H9 (cell line): Measurements from ENCODE around the gene SEC22A. TPM values are rescaled to one million over a fixed set of nuclear protein-coding genes. Genes with fewer than 3 reads are reported as not detected.

Experiments used
- DNase-seq: peaks from one replicate; pipeline ENCODE4 v3.0.0-alpha.2; 2017
- H2AFZ ChIP-seq: one replicate; pipeline ENCODE4 v1.6.1; 2013; ENCODE audit warnings: mild to moderate bottlenecking, low read length, control low read depth, moderate library complexity
- H2AK5ac ChIP-seq: 2 replicates; pipeline ENCODE4 v1.6.1; 2013; ENCODE audit warnings: low read length, control low read depth, mixed read lengths; ENCODE audit not compliant: insufficient read length
- H2BK120ac ChIP-seq: one replicate; pipeline ENCODE4 v1.6.1; 2013; ENCODE audit warnings: low read depth, mild to moderate bottlenecking, low read length, control low read depth, inconsistent platforms; ENCODE audit not compliant: poor library complexity, severe bottlenecking
- H2BK12ac ChIP-seq: 2 replicates; pipeline ENCODE4 v1.6.1; 2013; ENCODE audit warnings: low read length, control low read depth, mixed read lengths, low read depth; ENCODE audit not compliant: insufficient read length
- H2BK15ac ChIP-seq: 2 replicates; pipeline ENCODE4 v1.6.1; 2013; ENCODE audit warnings: low read depth, low read length, control low read depth
- H2BK20ac ChIP-seq: one replicate; pipeline ENCODE4 v1.6.1; 2013; ENCODE audit warnings: low read depth, mild to moderate bottlenecking, low read length, control low read depth, inconsistent platforms; ENCODE audit not compliant: poor library complexity, severe bottlenecking
- H2BK5ac ChIP-seq: 2 replicates; pipeline ENCODE4 v1.6.1; 2013; ENCODE audit warnings: low read length, control low read depth, mixed read lengths; ENCODE audit not compliant: insufficient read length
- H3K14ac ChIP-seq: 2 replicates; pipeline ENCODE4 v1.6.1; 2013; ENCODE audit warnings: low read length, control low read depth; ENCODE audit not compliant: insufficient read depth
- H3K18ac ChIP-seq: 2 replicates; pipeline ENCODE4 v1.6.1; 2013; ENCODE audit warnings: low read depth, mild to moderate bottlenecking, mixed read lengths, low read length, control low read depth; ENCODE audit not compliant: insufficient read length
- H3K23ac ChIP-seq: 2 replicates; pipeline ENCODE4 v1.6.1; 2013; ENCODE audit warnings: low read length, control low read depth, mixed read lengths, low read depth; ENCODE audit not compliant: insufficient read length
- H3K23me2 ChIP-seq: 2 replicates; pipeline ENCODE4 v1.6.1; 2013; ENCODE audit warnings: low read depth, mild to moderate bottlenecking, mixed read lengths, low read length, control low read depth; ENCODE audit not compliant: insufficient read length, poor library complexity, severe bottlenecking
- H3K27ac ChIP-seq: 2 replicates; pipeline ENCODE4 v1.5.1; 2013; ENCODE audit warnings: low read length, control low read depth, mixed read lengths, low read depth; ENCODE audit not compliant: insufficient read length
- H3K27me3 ChIP-seq: 2 replicates; pipeline ENCODE4 v1.6.1; 2013; ENCODE audit warnings: low read length, control low read depth, inconsistent platforms; ENCODE audit not compliant: insufficient read depth
- H3K4ac ChIP-seq: 2 replicates; pipeline ENCODE4 v1.6.1; 2013; ENCODE audit warnings: low read depth, mild to moderate bottlenecking, control low read depth, inconsistent platforms, low read length, moderate library complexity
- H3K4me1 ChIP-seq: 2 replicates; pipeline ENCODE4 v1.6.1; 2013; ENCODE audit warnings: low read length, control low read depth, inconsistent platforms; ENCODE audit not compliant: insufficient read depth
- H3K4me2 ChIP-seq: 2 replicates; pipeline ENCODE4 v1.6.1; 2013; ENCODE audit warnings: low read length, control low read depth, mixed read lengths; ENCODE audit not compliant: insufficient read length, insufficient read depth
- H3K56ac ChIP-seq: 2 replicates; pipeline ENCODE4 v1.6.1; 2013; ENCODE audit warnings: low read depth, mild to moderate bottlenecking, mixed read lengths, low read length, control low read depth; ENCODE audit not compliant: insufficient read length
- H3K79me1 ChIP-seq: 2 replicates; pipeline ENCODE4 v1.6.1; 2013; ENCODE audit warnings: low read depth, mild to moderate bottlenecking, moderate library complexity, low read length, control low read depth, inconsistent platforms; ENCODE audit not compliant: insufficient read depth, poor library complexity, severe bottlenecking
- H3K79me2 ChIP-seq: 2 replicates; pipeline ENCODE4 v1.6.1; 2013; ENCODE audit warnings: low read length, control low read depth, inconsistent platforms; ENCODE audit not compliant: insufficient read depth
- H3K9ac ChIP-seq: 2 replicates; pipeline ENCODE4 v1.6.1; 2013; ENCODE audit warnings: low read length, control low read depth, mixed read lengths; ENCODE audit not compliant: insufficient read length; ENCODE audit errors: extremely low read depth
- H3K9me3 ChIP-seq: one replicate; pipeline ENCODE4 v1.6.1; 2013; ENCODE audit warnings: low read depth, low read length, inconsistent platforms; ENCODE audit not compliant: control insufficient read depth
- H3T11ph ChIP-seq: one replicate; pipeline ENCODE4 v1.6.1; 2013; ENCODE audit warnings: mild to moderate bottlenecking, low read length, control low read depth, inconsistent platforms
- H4K20me1 ChIP-seq: one replicate; pipeline ENCODE4 v1.6.1; 2013; ENCODE audit not compliant: control insufficient read depth, insufficient read length, insufficient read depth
- H4K5ac ChIP-seq: 2 replicates; pipeline ENCODE4 v1.6.1; 2013; ENCODE audit warnings: low read depth, mild to moderate bottlenecking, mixed read lengths, low read length, control low read depth; ENCODE audit not compliant: insufficient read length
- H4K8ac ChIP-seq: replicated peaks from 2 replicates; pipeline ENCODE4 v1.6.1; 2013; ENCODE audit warnings: low read length, control low read depth, mixed read lengths, low read depth; ENCODE audit not compliant: insufficient read length
- H4K91ac ChIP-seq: 2 replicates; pipeline ENCODE4 v1.6.1; 2013; ENCODE audit warnings: low read depth, mild to moderate bottlenecking, moderate library complexity, mixed read lengths, low read length, control low read depth; ENCODE audit not compliant: insufficient read length
- H3K27ac Mint-ChIP-seq, 3 experiments: 2 replicates in 2 of 3; 3 replicates in 1 of 3; pipeline ENCODE4 v1.8.0; 2020 to 2021; ENCODE audit warnings: mixed read lengths in 3 of 3, mild to moderate bottlenecking in 1 of 3, moderate library complexity in 1 of 3
- H3K27me3 Mint-ChIP-seq: 2 replicates; pipeline ENCODE4 v1.8.0; 2021; ENCODE audit warnings: low read depth, mild to moderate bottlenecking, moderate library complexity, mixed read lengths
- H3K36me3 Mint-ChIP-seq, 3 experiments: 2 replicates in 2 of 3; 3 replicates in 1 of 3; pipeline ENCODE4 v1.8.0; 2020 to 2021; ENCODE audit warnings: low read depth in 3 of 3, mixed read lengths in 3 of 3; ENCODE audit not compliant: insufficient read depth in 1 of 3
- H3K4me1 Mint-ChIP-seq, 2 experiments: 2 replicates each; pipeline ENCODE4 v1.8.0; 2020; ENCODE audit warnings: mixed read lengths in 2 of 2
- H3K4me3 Mint-ChIP-seq, 2 experiments: 2 replicates in 1 of 2; 3 replicates in 1 of 2; pipeline ENCODE4 v1.8.0; 2020 to 2021; ENCODE audit warnings: mild to moderate bottlenecking in 2 of 2, mixed read lengths in 2 of 2, moderate library complexity in 1 of 2
- H3K9me3 Mint-ChIP-seq, 2 experiments: 2 replicates in 1 of 2; 3 replicates in 1 of 2; pipeline ENCODE4 v1.8.0; 2020; ENCODE audit warnings: mild to moderate bottlenecking in 2 of 2, mixed read lengths in 2 of 2, moderate library complexity in 1 of 2
- CTCF ChIP-seq: fragments of 200-600 bp; sonication (generic); conservative IDR thresholded peaks from 3 replicates; pipeline ENCODE4 v1.8.0; 2021; ENCODE audit warnings: antibody characterized with exemption, mild to moderate bottlenecking
- WGBS: extraction: QIAGEN DNeasy Blood & Tissue Kit; methylation state at CpG from one replicate; pipeline ENCODE4 v1.1.7; 2013; ENCODE audit warnings: missing lambda C conversion rate, low lambda C conversion rate, mixed read lengths; ENCODE audit not compliant: insufficient read length; ENCODE audit errors: extremely low coverage; 5-methylcytosine and 5-hydroxymethylcytosine counted together
- total RNA-seq: library from RNA; stranded (reverse); gene quantifications from 2 replicates; pipeline ENCODE4 v1.2.1, GENCODE V29; 2021

The SEC22A gene
- total RNA-seq, 1 experiment from 2014 or later = 9.9 TPM

- H3K27ac ChIP-seq = no peak overlapping the region
- H4K5ac ChIP-seq = no peak overlapping the region
- H3K27me3 ChIP-seq = no peaks in the 10 kb centered on the region
- Mint-ChIP-seq H3K27ac (peak overlapping the region in 1 of 3 experiments; percentile 33; a peak in 1 of 7 replicates), H3K4me1 (peaks cover 0 to 5% of the 10 kb centered on the region in 2 experiments; a peak in 1 of 4 replicates), H3K9me3 (no peaks in the 10 kb centered on the region; a peak in 1 of 5 replicates), H3K4me3 (no peak overlapping the region), H3K36me3 (peaks cover 27 to 37% (median 28%) of the 10 kb centered on the region in 3 experiments), H3K27me3 (no peaks in the 10 kb centered on the region)
- no peak overlapping the region for H2BK20ac ChIP-seq
- no peak overlapping the region for H3K4ac ChIP-seq
- H3K4me1 ChIP-seq = no peaks in the 10 kb centered on the region
- H3K23ac ChIP-seq = no peak overlapping the region
- H3K9ac ChIP-seq = no peak overlapping the region
- H3K14ac ChIP-seq = no peak overlapping the region
- H2AFZ ChIP-seq = no peak overlapping the region
- no peaks in the 10 kb centered on the region for H3K23me2 ChIP-seq
- H3T11ph ChIP-seq = no peak overlapping the region
- H2BK5ac ChIP-seq = no peak overlapping the region
- no peak overlapping the region for H2AK5ac ChIP-seq
- H3K79me2 ChIP-seq = no peaks in the 10 kb centered on the region
- H4K8ac ChIP-seq = no peak overlapping the region
- no peak overlapping the region for H3K56ac ChIP-seq
- H2BK120ac ChIP-seq = no peak overlapping the region
- no CpG with 5 or more reads among the region's 13 CpGs for WGBS
- no peak for TF ChIP-seq CTCF
- no peaks in the 10 kb centered on the region for H3K79me1 ChIP-seq
- H2BK12ac ChIP-seq = no peak overlapping the region
- no peak for DNase-seq
- H4K20me1 ChIP-seq = peaks cover 2% of the 10 kb centered on the region
- no peak overlapping the region for H4K91ac ChIP-seq
- no peak overlapping the region for H3K18ac ChIP-seq
- H2BK15ac ChIP-seq = no peak overlapping the region
- H3K9me3 ChIP-seq = no peaks in the 10 kb centered on the region
- no peak overlapping the region for H3K4me2 ChIP-seq
Measured at GRCh38 chr3:123294296-123294938, 92.7 kb downstream of the SEC22A start.
